Measurements from ENCODE around the gene CUL1.

Gene CUL1

GRCh38 chr7:148698397-148699023, at the start of gene CUL1:
TSS of gene CUL1 (plus strand) at chr7:148698903. CDS start at chr7:148730123, 31,220 bp downstream.
- DNase-seq: peak; percentile 72

DNA sequence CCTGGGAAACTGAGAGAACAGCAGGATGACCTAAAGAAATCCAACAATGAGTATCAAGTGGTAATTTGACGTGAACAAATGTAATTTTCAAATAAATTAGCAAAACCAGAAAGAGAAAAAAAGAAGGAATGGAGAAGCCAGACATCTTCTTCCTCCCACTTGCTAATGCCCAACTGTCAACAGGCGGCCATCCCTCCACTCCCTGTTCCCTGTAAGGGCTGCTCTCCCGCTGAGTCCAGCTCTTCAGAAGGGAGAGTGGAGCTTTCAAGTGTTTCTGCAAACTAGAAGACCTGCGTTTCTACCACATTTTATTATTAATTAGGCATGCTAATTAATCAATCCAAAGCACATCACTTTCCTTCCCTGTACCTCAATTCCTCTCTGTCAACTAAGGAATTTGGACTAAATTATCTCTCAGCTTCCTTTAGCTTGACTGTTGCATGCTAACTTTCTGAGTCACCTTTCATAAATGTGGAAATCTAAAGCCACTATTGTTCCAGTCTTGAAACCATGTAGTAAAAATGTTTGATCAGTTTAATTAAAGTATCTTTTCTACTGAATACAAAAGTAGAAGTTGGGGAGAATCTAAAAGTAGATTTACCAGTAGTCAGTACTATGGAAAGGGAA, 48.4 kb upstream of the CUL1 start:
- DNase-seq: no peak

GRCh38 chr7:148652773-148653172, 45.9 kb upstream of the CUL1 start:
- no peak for DNase-seq

DNA sequence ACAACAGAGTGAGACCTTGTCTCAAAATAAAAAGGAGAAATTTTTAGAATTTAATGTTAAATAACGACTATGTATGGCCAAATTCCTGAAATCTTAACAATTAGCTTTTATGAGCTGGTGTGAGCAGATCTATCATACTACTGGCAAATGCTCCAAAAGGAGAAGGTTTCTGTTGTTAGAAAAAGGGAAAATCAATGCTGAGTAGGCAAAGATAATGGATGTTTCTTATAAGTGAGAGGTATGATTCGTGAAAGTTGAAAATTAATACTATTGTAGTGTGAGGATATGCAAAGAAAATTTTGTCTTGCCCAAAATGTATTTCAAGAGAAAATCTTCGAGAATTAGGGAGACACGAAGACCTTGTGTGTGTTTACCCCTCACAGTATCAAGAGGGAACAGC, 40.8 kb upstream of the CUL1 start:
- no peak for DNase-seq

- no peak for DNase-seq
Measured at GRCh38 chr7:148661471-148661870, 37.2 kb upstream of the CUL1 start.

DNA sequence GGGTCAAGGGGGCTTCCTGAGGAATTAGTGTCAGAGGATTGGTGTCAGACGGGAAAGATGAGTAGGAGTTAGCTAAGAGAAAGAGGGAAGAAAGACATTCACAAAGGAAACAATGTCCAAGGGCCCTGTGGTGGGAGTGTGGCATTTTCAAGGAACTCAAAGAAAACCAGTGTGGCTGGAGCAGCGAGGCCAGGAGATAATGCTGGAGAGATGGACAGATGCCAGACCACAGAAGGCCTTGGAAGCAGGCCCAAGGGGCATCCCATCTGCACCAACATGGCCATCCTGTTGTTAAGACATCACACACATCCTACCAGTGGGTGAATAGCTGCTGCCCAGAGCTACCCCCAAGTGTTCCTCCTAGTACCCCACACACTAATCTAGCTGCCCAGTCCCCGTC, 36.1 kb upstream of the CUL1 start:
- no peak for DNase-seq

GRCh38 chr7:148664324-148664723, 34.4 kb upstream of the CUL1 start:
- DNase-seq: no peak

DNA sequence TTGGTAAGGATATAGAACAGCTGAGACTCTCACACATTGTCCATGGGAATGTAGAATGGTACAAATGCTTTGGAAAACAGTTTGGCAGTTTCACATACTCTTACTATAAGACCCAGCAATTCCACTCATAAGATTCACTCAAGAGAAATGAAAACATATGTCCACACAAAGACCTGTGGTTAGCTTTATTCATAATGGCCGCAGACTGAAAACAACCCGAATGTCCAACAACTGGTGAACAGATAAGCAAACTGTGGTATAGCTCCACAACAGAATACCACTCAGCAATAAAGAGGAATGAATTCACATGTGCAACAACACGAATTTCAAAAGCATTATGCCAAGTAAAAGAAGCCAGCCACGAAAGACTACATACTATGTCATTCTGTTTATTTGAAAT, 33.5 kb upstream of the CUL1 start:
- DNase-seq: no peak

DNA sequence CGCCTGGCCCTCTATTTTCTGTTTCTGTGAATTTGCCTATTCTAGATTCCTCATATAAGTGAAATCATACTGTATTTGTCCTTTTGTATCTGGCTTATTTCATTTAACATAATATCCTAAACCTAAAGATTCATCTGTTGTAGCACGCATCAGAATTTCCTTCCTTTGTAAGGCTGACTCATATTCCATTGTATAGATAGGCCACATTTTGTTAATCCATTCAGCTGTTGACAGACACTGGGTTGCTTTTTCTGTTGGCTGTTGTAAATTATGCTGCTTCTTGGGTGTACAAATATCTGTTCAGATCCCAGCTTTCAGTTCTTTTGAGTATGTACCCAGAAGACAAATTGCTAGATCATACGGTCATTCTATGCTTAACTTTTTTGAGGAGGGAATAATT, 28.8 kb upstream of the CUL1 start:
- DNase-seq: no peak

GRCh38 chr7:148670374-148670773, 28.3 kb upstream of the CUL1 start:
- no peak for DNase-seq

DNA sequence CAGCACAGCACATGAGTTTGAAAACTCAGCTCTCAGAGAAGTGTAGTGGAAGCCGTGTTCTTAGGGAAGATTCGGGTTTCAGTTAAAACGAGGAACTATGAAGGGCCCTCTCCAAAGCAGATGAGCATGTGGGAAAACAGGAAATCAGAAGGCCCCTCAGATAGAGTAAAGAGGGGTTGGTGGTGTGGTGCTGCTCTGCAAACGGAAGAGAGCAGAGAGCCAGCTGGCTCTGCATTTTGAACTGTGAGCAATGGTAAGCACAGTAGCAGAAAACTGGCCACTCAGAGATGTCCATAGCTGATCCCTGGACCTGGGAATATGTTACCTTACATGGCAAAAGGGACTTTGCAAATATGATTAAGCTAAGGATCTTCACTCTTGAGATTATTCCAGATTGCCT, 27.9 kb upstream of the CUL1 start:
- no peak for DNase-seq

GRCh38 chr7:148672041-148672440, 26.7 kb upstream of the CUL1 start:
- no peak for DNase-seq

- no peak for DNase-seq
Measured at GRCh38 chr7:148674689-148675088, 24.0 kb upstream of the CUL1 start.

DNA sequence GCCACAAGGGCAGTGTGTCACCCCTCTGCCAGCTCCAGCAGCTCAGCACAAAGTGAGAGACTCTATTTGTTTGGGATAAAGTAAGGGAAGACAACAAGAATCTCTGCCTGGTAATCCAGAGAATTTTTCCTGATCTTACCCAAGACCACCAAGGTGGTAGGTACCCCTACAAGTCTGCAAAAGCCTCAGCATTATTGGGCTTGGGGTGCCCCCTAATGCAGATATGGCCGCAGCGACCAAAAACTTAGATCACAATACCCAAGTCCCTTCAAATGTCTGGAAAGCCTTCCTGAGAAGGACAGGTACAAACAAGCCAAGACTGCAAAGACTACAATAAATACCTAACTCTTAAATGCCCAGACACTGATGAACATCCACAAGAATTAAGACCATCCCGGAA, 22.4 kb upstream of the CUL1 start:
- DNase-seq: no peak

GRCh38 chr7:148681821-148682220, 16.9 kb upstream of the CUL1 start:
- DNase-seq: no peak

DNA sequence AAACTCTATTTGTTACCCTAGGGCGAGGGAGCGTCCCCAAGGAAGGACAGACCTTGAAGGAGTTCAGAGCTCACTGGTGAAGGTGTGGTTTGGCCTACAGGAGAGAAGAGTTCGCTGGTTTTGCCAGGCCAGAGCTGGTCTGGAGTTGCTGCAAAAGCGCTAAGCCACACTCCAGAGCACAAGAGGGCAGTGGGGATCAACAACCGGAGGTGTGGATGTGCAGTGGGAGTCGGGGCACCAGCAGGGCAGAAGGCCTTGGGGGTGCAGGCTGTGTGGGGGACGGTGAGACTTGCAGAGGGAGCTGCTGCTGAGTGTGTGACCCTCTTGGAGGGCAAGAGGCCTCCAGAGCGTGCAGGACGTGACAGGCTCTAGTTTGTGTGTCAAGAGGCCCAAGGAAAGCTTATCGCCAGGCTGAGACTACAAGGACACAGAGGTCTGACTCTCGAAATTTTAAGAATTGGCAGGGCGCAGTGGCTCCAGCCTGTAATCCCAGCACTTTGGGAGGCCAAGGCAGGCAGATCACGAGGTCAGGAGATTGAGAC, 14.3 kb upstream of the CUL1 start:
- DNase-seq: no peak

DNA sequence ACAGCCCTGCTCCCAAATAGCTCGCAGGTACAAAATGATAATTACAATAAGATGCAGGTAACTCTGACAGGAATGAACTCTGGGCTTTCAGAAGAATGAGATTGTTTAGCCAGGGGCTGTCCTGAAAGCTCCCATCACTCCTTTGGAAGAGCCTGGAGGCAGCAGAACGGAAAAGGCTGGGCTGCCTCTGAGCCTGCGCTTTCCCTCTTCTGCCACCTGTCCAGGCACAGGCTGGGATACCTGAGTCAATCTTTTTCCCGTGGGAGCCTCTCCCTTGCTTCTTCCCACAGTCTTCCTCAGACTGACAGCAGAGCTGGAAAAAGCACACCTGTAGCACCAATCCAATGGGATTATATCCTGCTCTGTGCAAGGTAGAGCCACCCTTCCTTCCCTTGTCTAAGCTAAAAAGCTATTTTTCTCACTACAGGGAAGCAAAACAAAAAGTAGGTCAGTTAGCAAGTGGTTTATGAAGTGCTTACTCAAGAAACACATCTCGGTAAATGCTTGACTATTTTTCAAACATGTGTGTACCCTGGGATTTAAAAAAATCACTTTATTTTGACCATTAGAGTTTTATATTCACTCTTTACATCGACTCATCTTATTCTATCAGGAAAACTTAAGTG, 12.3 kb upstream of the CUL1 start:
- DNase-seq: no peak

DNA sequence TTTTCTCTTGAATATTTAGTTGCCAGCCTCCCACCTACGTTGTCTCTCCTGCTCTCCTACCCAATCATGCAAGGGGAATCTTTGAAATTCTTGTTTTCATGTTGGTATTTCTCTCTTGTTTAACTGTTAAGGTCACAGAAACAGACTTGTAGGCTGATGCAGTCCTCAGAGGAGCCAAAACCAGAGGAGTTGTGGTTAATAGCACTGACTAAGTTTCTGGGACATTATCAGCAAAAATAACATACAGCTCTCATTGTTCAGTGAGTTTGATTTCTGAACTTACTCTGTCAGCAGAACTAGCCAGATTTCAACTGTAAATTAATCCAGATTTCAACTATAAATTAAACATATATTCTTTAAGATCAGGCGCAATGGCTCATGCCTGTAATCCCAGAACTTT, 11.1 kb upstream of the CUL1 start:
- no peak for DNase-seq

DNA sequence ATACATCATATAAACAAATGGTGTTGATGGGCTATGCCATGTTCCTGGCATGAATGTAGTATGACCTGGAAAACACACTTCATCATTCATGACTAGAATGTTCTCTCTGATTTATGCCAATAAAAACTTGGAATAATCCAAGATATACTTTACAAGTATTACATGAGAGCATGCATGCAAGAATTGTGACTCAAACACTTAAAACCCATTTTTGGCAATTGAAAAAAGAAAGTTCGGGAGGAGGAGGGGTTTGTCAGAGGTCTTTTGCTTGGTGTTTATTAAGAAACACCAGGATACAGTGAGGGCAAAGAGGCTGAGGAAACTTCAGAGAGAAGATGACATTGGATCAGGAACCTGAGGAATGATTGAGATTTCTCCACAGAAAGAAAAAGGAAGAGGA, 10.2 kb upstream of the CUL1 start:
- no peak for DNase-seq

DNA sequence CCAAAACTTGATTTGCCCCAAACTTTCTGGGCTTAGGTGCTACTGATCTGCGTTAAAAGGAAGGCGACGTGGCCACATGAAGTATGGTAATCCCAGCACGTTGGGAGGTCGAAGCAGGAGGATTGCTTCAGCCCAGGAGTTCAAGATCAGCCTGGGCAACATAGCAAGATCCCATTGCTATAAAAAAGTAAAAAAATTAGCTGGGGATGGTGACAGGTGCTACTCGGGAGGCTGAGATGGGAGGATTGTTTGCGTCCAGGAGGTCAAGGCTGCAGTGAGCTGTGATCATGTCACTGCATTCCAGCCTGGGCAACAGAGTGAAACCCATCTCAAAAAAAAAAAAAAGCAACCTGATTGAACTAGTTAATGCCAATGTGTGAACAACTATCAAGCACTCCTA, 5.1 kb upstream of the CUL1 start:
- no peak for DNase-seq

GRCh38 chr7:148694631-148695030, 4.1 kb upstream of the CUL1 start:
- DNase-seq: no peak

DNA sequence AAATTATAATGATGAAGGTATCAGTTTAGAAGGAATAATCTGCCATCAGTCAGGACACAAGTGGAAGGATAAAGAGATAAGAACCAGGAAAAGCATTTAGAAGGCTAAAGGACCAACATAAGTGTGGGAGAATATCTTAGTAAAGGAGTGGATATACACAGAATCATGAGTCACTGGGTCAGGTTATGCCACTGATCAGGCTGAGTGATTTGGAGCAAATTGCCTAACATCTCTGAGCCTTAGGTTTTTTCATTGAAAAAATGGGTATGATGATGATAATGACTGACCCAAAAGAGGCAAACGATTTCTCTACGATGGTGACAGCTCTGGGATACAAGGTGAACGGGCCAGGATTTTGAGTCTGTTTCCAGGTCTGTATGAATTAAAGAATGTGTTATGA, 2.8 kb upstream of the CUL1 start:
- no peak for DNase-seq

GRCh38 chr7:148696787-148697186, 1.9 kb upstream of the CUL1 start:
- DNase-seq: no peak

DNA sequence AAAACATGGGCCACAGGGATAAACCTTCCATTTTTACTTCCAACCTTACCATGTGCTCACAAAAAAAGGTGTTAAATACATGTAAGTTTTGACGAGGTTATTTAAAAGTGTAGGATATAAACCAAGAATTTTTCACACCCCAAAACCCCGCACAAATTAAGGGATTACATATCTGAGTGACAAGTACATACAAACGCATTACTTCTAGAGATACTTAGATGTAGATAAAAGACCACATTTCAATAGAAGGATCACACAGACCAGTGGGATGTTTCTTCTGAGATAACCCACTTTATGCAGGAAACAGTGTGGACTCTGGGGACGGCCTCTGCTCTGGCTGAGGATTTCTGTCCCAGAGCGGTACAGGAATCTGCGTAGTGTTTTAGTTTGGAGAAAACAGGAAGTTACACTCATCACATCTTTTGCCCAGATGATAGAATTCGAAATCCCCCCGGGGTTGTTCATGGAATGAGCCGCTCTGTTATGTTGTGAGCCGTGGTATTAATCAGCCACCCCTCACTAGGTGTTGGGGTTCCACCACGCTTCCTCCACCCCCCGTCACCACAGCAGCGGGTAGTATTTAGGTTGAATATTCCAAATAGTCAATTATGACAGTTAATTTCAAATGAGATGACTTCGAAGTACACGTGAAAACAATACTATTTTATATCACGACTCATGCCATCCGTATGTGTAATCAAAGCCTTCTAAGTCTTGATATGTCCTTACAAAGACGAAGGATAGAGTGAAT, 1.3 kb upstream of the CUL1 start:
- DNase-seq: no peak

Data from NCI-H2171 (cell line).